Subcutaneous abdominal adipose tissue (tissue), 5 donors: ENCODE results near the gene BRCA1.
A peak's percentile ranks its signal among the peaks of the same experiment; 100 is the strongest.

Experiments
- H3K27ac ChIP-seq: one replicate; pipeline ENCODE4 v1.7.0; 2013; ENCODE audit warnings: low read depth, mild to moderate bottlenecking, inconsistent platforms, low read length, moderate library complexity
- H3K27me3 ChIP-seq, 5 donors: one replicate each; pipeline ENCODE4 v1.7.0; 2013; ENCODE audit warnings: low read length in 5 of 5, inconsistent platforms in 1 of 5; ENCODE audit not compliant: control insufficient read depth in 5 of 5, insufficient read depth in 4 of 5
- H3K36me3 ChIP-seq, 5 donors: one replicate each; pipeline ENCODE4 v1.7.0; 2013; ENCODE audit warnings: low read length in 5 of 5; ENCODE audit not compliant: control insufficient read depth in 5 of 5, insufficient read depth in 5 of 5
- H3K4me1 ChIP-seq, 5 donors: one replicate each; pipeline ENCODE4 v1.7.0; 2013; ENCODE audit warnings: low read length in 5 of 5, mild to moderate bottlenecking in 3 of 5, moderate library complexity in 1 of 5; ENCODE audit not compliant: control insufficient read depth in 5 of 5, insufficient read depth in 5 of 5
- H3K4me3 ChIP-seq, 5 donors: one replicate each; pipeline ENCODE4 v1.7.0; 2013; ENCODE audit warnings: low read length in 5 of 5, low read depth in 1 of 5
- H3K9ac ChIP-seq, 5 donors: one replicate each; pipeline ENCODE4 v1.7.0; 2013; ENCODE audit warnings: low read length in 5 of 5, mild to moderate bottlenecking in 4 of 5, moderate library complexity in 3 of 5
- H3K9me3 ChIP-seq, 5 donors: one replicate each; pipeline ENCODE4 v1.7.0; 2013; ENCODE audit warnings: low read length in 5 of 5; ENCODE audit not compliant: control insufficient read depth in 5 of 5
- donor health status: healthy.
- donor health status: healthy.
- donor health status: healthy.
- donor health status: healthy.
- donor health status: healthy.

BRCA1 gene

DNA sequence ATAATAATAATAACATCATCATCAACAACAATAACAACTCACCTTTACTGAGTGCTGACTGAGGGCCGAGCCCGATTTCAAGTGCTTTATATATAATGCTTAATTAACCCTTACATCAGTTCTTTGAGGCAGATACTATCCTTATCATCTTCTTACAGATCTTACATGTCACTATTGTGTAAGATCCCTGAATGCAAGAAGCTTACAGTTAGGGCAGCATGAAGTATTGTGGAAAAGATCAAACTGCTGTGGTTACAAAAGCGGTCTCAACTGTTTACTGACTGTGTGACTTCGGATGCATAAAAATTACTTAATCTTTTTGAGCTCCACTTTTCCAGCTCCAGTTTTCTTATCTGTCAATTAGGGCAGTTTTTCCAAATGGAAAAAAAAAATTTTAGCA lies 106.2 kb downstream of the BRCA1 start:
- Histone ChIP-seq H3K9me3 (no peaks in the 10 kb centered on the region), H3K27me3 (no peaks in the 10 kb centered on the region), H3K27ac (peak overlapping the region; percentile 89), H3K9ac (no peak overlapping the region), H3K4me1 (peaks cover 19 to 74% (median 62%) of the 10 kb centered on the region in 5 donors), H3K4me3 (peak overlapping the region in 1 of 5 donors; percentile 97), H3K36me3 (peaks cover 0 to 47% (median 37%) of the 10 kb centered on the region in 5 donors)

DNA sequence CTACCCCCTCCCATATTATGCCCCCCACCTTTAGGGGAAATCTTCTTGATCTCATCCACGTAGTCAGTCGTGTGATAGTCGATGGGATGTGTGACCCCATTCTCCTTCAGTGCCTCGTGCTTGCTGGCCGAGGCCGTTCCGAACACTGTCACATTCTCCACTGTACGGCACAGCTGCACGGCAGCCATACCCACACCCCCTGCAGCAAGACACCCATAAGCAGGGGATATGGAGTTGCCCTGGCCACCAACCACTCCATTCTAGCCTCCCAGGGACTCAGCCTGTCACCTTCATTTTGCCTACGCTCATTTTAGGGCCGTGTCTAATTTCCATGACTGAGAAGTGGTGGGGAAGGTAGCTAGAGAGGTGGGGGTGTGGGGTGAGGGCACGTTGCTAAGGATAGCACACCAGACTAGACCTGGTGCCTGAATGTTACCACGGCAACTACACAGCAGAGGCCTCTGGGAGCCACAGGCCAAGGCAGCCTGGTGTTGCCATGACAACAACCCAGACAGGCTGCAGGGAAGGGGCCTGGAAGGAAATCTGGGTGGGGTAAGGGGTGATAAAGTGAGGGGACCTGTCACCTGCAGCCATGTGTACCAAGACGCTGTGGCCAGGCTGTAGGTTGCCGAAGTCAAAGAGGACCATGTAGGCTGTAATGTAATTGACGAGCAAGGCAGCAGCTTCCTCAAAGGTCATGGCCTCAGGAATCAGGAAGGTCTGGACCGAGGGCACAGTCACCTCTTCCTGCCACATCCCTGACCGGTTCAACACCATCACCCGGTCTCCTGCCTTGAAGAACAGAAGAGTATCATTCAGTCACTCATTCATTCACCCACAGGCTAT lies 106.9 kb downstream of the BRCA1 start:
- Histone ChIP-seq H3K27ac (peak overlapping the region; percentile 89), H3K4me1 (peaks cover 25 to 81% (median 69%) of the 10 kb centered on the region in 5 donors), H3K9me3 (no peaks in the 10 kb centered on the region), H3K36me3 (peaks cover 0 to 54% (median 44%) of the 10 kb centered on the region in 5 donors), H3K27me3 (no peaks in the 10 kb centered on the region), H3K9ac (peak overlapping the region in 1 of 5 donors; percentile 26), H3K4me3 (no peak overlapping the region)

DNA sequence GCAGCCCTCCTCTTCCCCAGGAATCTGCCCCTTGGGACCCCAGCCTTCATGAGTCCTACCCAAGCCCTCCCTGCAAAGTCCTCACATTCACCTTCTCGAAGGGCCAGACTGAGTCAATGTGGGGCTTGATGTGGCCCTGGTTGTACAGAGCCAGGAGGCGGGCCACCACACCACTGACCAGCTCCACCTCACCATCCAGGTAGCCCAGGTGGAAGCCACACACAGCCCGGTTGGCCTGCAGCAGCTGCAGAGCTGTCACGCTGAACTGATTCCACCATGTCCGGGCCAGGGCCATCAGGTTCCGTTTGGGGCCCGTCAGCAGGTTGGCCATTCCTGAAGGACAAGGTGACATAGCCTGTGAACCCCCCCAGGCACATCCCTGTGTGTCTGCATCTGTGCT lies 108.9 kb downstream of the BRCA1 start:
- H3K27ac ChIP-seq: peak overlapping the region; percentile 69
- H3K9ac ChIP-seq: peak overlapping the region in 2 of 5 donors; percentile 6 to 64
- H3K4me1 ChIP-seq: peaks cover 28 to 84% (median 80%) of the 10 kb centered on the region in 5 donors
- no peaks in the 10 kb centered on the region for H3K27me3 ChIP-seq
- no peaks in the 10 kb centered on the region for H3K9me3 ChIP-seq
- peaks cover 0 to 62% (median 52%) of the 10 kb centered on the region in 5 donors for H3K36me3 ChIP-seq
- H3K4me3 ChIP-seq: peak overlapping the region in 2 of 5 donors; percentile 6 to 28

DNA sequence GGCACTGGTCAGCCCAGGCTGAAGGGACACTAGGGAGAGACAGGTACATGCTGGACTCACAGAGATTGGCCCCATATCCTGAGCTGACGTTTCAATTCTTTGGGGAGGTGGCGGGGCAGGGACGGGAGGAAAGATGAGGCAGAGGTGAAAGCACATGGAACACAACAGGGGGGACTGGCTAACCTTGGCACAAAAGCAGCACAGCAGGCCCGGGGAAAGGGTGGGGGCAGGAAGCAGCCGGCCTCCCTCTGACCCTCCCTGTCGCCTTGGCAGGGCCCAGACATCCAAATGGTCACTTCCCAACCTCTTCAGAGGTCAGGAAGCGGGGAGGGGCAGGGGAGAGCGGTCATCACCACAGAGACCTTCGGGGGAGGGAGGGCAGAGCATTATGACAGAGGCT lies 109.6 kb downstream of the BRCA1 start:
- H3K9ac ChIP-seq: peak overlapping the region in 2 of 5 donors; percentile 49 to 64
- H3K4me3 ChIP-seq: no peak overlapping the region
- H3K27me3 ChIP-seq: no peaks in the 10 kb centered on the region
- H3K27ac ChIP-seq: peak overlapping the region; percentile 69
- H3K36me3 ChIP-seq: peaks cover 0 to 62% (median 52%) of the 10 kb centered on the region in 5 donors
- H3K4me1 ChIP-seq: peaks cover 28 to 83% (median 75%) of the 10 kb centered on the region in 5 donors
- H3K9me3 ChIP-seq: no peaks in the 10 kb centered on the region

DNA sequence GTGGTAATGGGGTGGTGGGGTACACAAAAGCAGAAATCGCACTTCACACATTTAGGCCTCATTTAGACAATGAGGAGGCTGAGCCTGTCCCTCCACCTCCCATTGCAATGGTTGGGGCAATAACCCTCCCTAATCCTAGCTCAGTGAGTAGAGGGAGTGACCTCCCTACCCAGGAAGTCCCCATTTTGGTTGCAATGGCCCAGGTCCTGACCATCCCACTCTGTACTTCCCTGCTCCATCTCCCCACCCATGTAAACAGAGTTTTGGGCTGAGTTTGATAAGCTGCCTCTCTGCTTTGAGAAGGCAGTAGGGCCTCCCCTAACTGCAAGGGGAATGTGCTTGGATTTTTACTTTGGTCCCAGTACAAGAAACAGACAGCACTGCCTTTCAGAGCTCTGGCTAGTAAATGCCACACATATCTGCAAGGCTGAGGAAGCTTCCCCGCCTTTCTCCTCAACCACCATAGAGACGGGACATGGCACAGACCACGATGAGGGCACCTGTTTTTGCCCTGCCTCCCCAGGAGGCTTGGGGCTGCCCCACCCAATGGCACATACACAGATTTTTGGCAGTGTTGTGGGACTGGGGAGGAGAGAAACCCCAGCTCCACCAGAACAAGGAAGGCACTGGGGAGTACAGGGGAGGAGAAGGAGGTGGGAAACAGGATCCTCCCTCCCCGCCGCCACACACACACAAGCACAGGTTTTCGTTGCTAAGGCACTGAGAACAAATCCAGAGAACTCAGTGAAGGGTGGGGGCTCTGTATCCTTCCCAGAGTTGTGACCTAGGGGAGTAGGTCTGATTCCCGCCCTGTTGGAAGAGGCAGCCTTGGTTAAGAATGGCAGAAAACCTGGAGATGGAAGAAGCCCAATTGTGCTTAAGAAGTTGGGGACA lies 110.3 kb downstream of the BRCA1 start:
- H3K27me3 ChIP-seq: no peaks in the 10 kb centered on the region
- peaks cover 26 to 81% (median 68%) of the 10 kb centered on the region in 5 donors for H3K4me1 ChIP-seq
- peak overlapping the region; percentile 69 for H3K27ac ChIP-seq
- no peaks in the 10 kb centered on the region for H3K9me3 ChIP-seq
- H3K9ac ChIP-seq: peak overlapping the region in 2 of 5 donors; percentile 49 to 64
- H3K36me3 ChIP-seq: peaks cover 0 to 62% (median 52%) of the 10 kb centered on the region in 5 donors
- no peak overlapping the region for H3K4me3 ChIP-seq

DNA sequence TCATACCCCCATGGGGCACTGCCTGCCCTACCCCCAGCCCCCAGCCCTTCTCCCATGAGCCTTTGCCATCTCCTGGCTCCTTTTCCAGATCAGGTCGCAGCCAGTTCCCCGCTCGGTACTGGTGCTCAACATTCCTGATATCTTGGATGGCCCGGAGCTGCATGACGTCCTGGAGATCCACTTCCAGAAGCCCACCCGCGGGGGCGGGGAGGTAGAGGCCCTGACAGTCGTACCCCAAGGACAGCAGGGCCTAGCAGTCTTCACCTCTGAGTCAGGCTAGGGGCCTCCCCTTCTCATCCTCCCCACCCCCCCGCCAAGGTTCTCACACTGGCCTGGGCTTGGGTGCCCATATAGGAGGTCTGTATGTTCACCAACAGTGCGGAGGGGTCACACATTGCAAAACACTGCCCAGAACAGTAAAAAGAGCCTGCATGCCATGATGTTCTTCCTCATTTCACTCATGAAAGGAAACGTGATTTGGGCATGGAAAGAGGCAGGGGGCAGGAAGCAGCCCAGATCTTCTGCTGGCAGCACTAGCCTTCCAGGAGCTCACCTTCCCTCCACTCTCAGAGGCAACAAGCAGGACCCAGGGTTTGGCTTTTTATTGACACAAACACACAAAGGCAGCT lies 111.0 kb downstream of the BRCA1 start:
- Histone ChIP-seq H3K27me3 (no peaks in the 10 kb centered on the region), H3K36me3 (peaks cover 0 to 59% (median 52%) of the 10 kb centered on the region in 5 donors), H3K9me3 (no peaks in the 10 kb centered on the region), H3K9ac (peak overlapping the region in 1 of 5 donors; percentile 64), H3K4me1 (peaks cover 23 to 74% (median 60%) of the 10 kb centered on the region in 5 donors), H3K27ac (peak overlapping the region; percentile 69), H3K4me3 (no peak overlapping the region)

DNA sequence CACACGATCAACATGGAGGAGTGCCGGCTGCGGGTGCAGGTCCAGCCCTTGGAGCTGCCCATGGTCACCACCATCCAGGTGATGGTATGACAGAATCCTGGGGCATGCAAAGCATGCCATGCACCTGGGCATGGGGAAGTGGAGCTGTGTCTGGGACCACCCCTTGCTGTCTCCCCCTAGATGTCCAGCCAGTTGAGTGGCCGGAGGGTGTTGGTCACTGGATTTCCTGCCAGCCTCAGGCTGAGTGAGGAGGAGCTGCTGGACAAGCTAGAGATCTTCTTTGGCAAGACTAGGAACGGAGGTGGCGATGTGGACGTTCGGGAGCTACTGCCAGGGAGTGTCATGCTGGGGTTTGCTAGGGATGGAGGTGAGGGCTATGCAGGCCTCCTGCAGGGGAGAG lies 111.9 kb downstream of the BRCA1 start:
- H3K27ac ChIP-seq: peak overlapping the region; percentile 57

DNA sequence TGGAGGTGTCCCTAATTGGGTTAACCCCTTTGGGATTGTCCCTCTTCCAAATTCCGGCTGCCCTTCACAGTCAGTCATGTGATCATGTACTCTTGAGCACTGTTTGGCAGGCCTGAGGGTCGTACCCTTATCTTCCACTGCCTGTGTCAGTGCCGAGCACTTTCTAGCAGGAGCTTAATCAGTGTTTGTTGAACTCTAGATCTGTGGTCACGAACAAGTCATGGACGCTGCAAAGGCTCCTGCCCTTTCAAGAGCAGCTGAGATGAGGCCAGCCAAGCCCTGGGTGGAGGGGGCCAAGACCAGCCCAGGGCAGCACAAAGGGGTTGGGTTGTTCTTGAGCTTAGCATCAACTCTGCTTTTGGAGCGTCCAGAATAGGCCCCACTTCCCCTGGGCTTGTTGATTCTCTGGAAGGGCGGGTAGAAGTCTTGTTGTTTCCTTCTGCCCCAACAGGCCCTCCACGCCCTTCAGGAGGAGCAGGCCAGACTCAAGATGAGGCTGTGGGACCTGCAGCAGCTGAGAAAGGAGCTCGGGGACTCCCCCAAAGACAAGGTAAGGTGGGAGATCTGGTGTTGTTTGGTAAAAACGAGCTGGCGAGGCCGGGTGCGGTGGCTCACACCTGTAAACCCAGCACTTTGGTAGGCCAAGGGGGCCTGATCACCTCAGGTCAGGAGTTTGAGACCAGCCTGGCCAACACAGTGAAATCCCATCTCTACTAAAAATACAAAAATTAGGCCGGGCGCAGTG lies 113.3 kb downstream of the BRCA1 start:
- Histone ChIP-seq H3K9me3 (no peaks in the 10 kb centered on the region), H3K9ac (peak overlapping the region in 2 of 5 donors; percentile 30 to 37), H3K27me3 (no peaks in the 10 kb centered on the region), H3K27ac (peak overlapping the region; percentile 57), H3K4me3 (no peak overlapping the region), H3K4me1 (peaks cover 23 to 75% (median 55%) of the 10 kb centered on the region in 5 donors), H3K36me3 (peaks cover 0 to 42% (median 37%) of the 10 kb centered on the region in 5 donors)

More for the DNA sequence above, 111.9 kb downstream of the BRCA1 start:
- no peaks in the 10 kb centered on the region for H3K27me3 ChIP-seq
- H3K36me3 ChIP-seq: peaks cover 0 to 51% (median 48%) of the 10 kb centered on the region in 5 donors
- H3K9ac ChIP-seq: peak overlapping the region in 1 of 5 donors; percentile 16
- H3K9me3 ChIP-seq: no peaks in the 10 kb centered on the region
- peaks cover 23 to 71% (median 52%) of the 10 kb centered on the region in 5 donors for H3K4me1 ChIP-seq
- H3K4me3 ChIP-seq: no peak overlapping the region
